T-cell (primary cell): Measurements from ENCODE around the gene PRKCI. TPM values are rescaled to one million over a fixed set of nuclear protein-coding genes. Genes with fewer than 3 reads are reported as not detected.
A peak's percentile ranks its signal among the peaks of the same experiment; 100 is the strongest.
"Not testable (repeated sequence)": the region's sequence is repeated elsewhere in the genome, so short reads cannot be mapped to it uniquely, and the experiment has no call there.

Experiments used
- ATAC-seq, 4 experiments: fragments of 200-7000 bp in 3 of 4; fragments of 150-1000 bp in 1 of 4; cut with Tn5 transposase; replicated peaks in 1 of 4; 1 replicate in 3 of 4; 2 replicates in 1 of 4; pipeline ENCODE4 v1.10.0; 2021; ENCODE audit warnings: moderate library complexity in 3 of 4, mild to moderate bottlenecking in 2 of 4, moderate number of reproducible peaks in 1 of 4
- CTCF ChIA-PET, 2 donors: fragments of 300-600 bp; sonication (Branson Sonifier 250); formaldehyde crosslinking; loops; one replicate each; lab custom pipeline; 2022; ENCODE audit warnings: antibody characterized with exemption in 2 of 2; lab: Charles Lee
- POLR2A ChIA-PET, 2 donors: fragments of 300-600 bp; sonication (Branson Sonifier 250); formaldehyde crosslinking; loops; one replicate each; lab custom pipeline; 2022; ENCODE audit warnings: antibody characterized with exemption in 2 of 2; lab: Charles Lee
- DNase-seq, 35 experiments: peaks; one replicate each; pipeline versions ENCODE4 v3.0.0 to v3.0.0-alpha.2; 2013 to 2023
- H3K27ac ChIP-seq: one replicate; pipeline ENCODE4 v1.5.1; 2013; ENCODE audit warnings: low read length
- H3K27me3 ChIP-seq, 2 experiments: replicated peaks in 1 of 2; 1 replicate in 1 of 2; 2 replicates in 1 of 2; pipeline versions ENCODE4 v1.6.1 to v1.7.0; 2013; ENCODE audit warnings: low read length in 1 of 2, mixed read lengths in 1 of 2; ENCODE audit not compliant: control insufficient read depth in 2 of 2, insufficient read depth in 2 of 2; ENCODE audit errors: extremely low read depth in 1 of 2
- H3K36me3 ChIP-seq, 2 donors: 1 replicate in 1 of 2; 2 replicates in 1 of 2; pipeline versions ENCODE4 v1.6.1 to v1.7.0; 2013; ENCODE audit warnings: low read length in 1 of 2; ENCODE audit not compliant: control insufficient read depth in 2 of 2, insufficient read depth in 1 of 2; ENCODE audit errors: extremely low read depth in 1 of 2
- H3K4me1 ChIP-seq, 2 experiments: 1 replicate in 1 of 2; 2 replicates in 1 of 2; pipeline versions ENCODE4 v1.6.1 to v1.7.0; 2013; ENCODE audit warnings: low read length in 2 of 2, mixed read lengths in 1 of 2; ENCODE audit not compliant: insufficient read depth in 2 of 2, control insufficient read depth in 1 of 2; ENCODE audit errors: extremely low read depth in 1 of 2
- H3K4me3 ChIP-seq, 2 donors: 1 replicate in 1 of 2; 2 replicates in 1 of 2; pipeline versions ENCODE4 v1.5.1 to v1.7.0; 2013; ENCODE audit warnings: mild to moderate bottlenecking in 2 of 2, low read length in 1 of 2, moderate library complexity in 1 of 2; ENCODE audit not compliant: control insufficient read depth in 1 of 2; ENCODE audit errors: extremely low read depth in 1 of 2
- H3K9me3 ChIP-seq: 2 replicates; pipeline ENCODE4 v1.7.0; 2013
- H3K27ac Mint-ChIP-seq, 2 donors: one replicate each; pipeline ENCODE4 v1.8.0; 2020 to 2021; ENCODE audit warnings: mild to moderate bottlenecking in 2 of 2, mixed read lengths in 2 of 2
- H3K27me3 Mint-ChIP-seq, 2 donors: one replicate each; pipeline ENCODE4 v1.8.0; 2021 to 2022; ENCODE audit warnings: mixed read lengths in 2 of 2
- H3K36me3 Mint-ChIP-seq: one replicate; pipeline ENCODE4 v1.8.0; 2021; ENCODE audit warnings: mixed read lengths
- H3K4me1 Mint-ChIP-seq, 3 donors: one replicate each; pipeline ENCODE4 v1.8.0; 2020 to 2022; ENCODE audit warnings: mixed read lengths in 3 of 3, mild to moderate bottlenecking in 1 of 3
- H3K4me3 Mint-ChIP-seq, 3 donors: one replicate each; pipeline ENCODE4 v1.8.0; 2020 to 2022; ENCODE audit warnings: mild to moderate bottlenecking in 3 of 3, mixed read lengths in 3 of 3, moderate library complexity in 3 of 3
- H3K9me3 Mint-ChIP-seq, 3 donors: one replicate each; pipeline ENCODE4 v1.8.0; 2020 to 2022; ENCODE audit warnings: mixed read lengths in 3 of 3
- WGBS: methylation state at CpG from one replicate; pipeline ENCODE4 v1.1.5; 2013; ENCODE audit warnings: missing lambda C conversion rate; ENCODE audit not compliant: insufficient coverage; 5-methylcytosine and 5-hydroxymethylcytosine counted together
- total RNA-seq, 35 experiments: library from RNA in 6 of 35; stranded (reverse) in 6 of 35; fragments of 120-200 nt in 1 of 35; gene quantifications; one replicate each; pipeline versions ENCODE4 v1.2.1 to v1.2.4 and lab custom pipeline; 2013 to 2026

The PRKCI gene
- total RNA-seq, 5 donors from 2014 or later (not counting 1 experiment from before 2014, with no cell fraction given): 17.1 to 26.3 (median 23.9) TPM

- H3K4me1 ChIP-seq, H3K9me3 ChIP-seq, H3K27me3 Mint-ChIP-seq, H3K4me3 Mint-ChIP-seq, H3K9me3 Mint-ChIP-seq, ATAC-seq, H3K27ac Mint-ChIP-seq, CTCF ChIA-PET, DNase-seq, POLR2A ChIA-PET, H3K27ac ChIP-seq, H3K36me3 ChIP-seq, H3K4me1 Mint-ChIP-seq, H3K27me3 ChIP-seq, H3K36me3 Mint-ChIP-seq, H3K4me3 ChIP-seq: not testable (repeated sequence)
- 87% methylated on average over 3 of the region's 6 CpGs for WGBS
Observed at GRCh38 chr3:170343859-170344258, 121.6 kb downstream of the PRKCI start.

GRCh38 chr3:170344971-170345370, 122.7 kb downstream of the PRKCI start:
- WGBS: 40% methylated on average over 1 of the region's 4 CpGs

DNA sequence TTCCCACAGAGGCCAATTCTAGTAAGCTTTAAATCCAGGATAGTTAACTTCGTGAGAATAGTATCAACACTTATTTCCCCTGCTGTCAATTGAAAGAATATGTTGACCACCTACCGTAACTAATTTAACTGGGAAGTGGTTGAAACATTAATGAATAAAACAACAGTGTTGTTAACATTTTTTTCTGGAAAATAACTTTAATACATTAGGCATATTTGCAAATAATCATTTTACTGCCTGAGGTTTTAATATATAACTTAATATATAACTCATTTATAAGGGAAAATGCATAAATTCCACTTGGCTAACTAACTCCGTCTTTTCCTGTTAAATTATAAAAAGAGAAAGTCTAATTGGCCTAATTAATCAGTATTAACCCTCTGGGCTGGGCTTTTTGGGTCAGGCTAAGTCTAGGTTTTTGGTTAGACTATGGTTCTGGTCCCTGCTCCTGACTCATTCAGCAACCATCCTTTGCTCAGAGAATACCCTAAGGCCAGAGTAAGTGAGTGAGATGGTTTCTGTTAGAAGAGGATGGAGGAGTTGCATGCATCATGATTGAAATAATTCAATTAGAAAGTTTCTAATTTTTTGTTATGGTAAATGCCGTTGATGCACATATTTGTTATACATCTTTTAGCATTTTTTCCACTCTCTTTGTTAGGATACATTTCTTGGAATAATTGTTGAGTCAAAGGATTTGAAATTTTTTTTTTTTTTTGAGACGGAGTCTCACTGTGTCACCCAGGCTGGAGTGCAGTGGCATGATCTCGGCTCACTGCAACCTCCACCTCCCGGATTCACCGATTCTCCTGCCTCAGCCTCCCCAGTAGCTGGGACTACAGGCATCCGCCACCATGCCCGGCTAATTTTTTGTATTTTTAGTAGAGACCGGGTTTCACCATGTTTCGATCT, 124.5 kb downstream of the PRKCI start:
- ChIA-PET CTCF (no interaction called here), POLR2A (interaction anchor here (0.6 to 0.7 kb wide), 2 partner anchors 29 to 352 kb away, joined by 3 to 7 read pairs; no protein-coding TSS in a partner anchor)
- 99% methylated on average over 5 of the region's 12 CpGs for WGBS
- peaks cover 0 to 10% (median 6%) of the 10 kb centered on the region in 3 donors for H3K4me1 Mint-ChIP-seq
- no peaks in the 10 kb centered on the region for H3K27me3 Mint-ChIP-seq
- H3K4me1 ChIP-seq: no peaks in the 10 kb centered on the region
- no peaks in the 10 kb centered on the region for H3K9me3 ChIP-seq
- H3K36me3 Mint-ChIP-seq: no peaks in the 10 kb centered on the region
- no peaks in the 10 kb centered on the region for H3K36me3 ChIP-seq
- no peaks in the 10 kb centered on the region for H3K9me3 Mint-ChIP-seq
- DNase-seq (no peak), ATAC-seq (no peak)
- no peak overlapping the region for H3K27ac ChIP-seq
- H3K27me3 ChIP-seq: peaks cover 0 to 4% of the 10 kb centered on the region in 2 experiments
- H3K27ac Mint-ChIP-seq: no peak overlapping the region
- H3K4me3 ChIP-seq: no peak overlapping the region
- H3K4me3 Mint-ChIP-seq: no peak overlapping the region

More at GRCh38 chr3:170344971-170345370, 122.7 kb downstream of the PRKCI start:
- H3K4me3 ChIP-seq: no peak overlapping the region
- Mint-ChIP-seq H3K36me3 (no peaks in the 10 kb centered on the region), H3K27ac (peak overlapping the region in 1 of 2 donors; percentile 66), H3K4me3 (no peak overlapping the region), H3K9me3 (no peaks in the 10 kb centered on the region), H3K27me3 (no peaks in the 10 kb centered on the region), H3K4me1 (peaks cover 0 to 6% (median 4%) of the 10 kb centered on the region in 3 donors)
- H3K9me3 ChIP-seq: no peaks in the 10 kb centered on the region
- ATAC-seq (no peak), DNase-seq (no peak)
- POLR2A ChIA-PET: no interaction called here
- peaks cover 0 to 6% of the 10 kb centered on the region in 2 experiments for H3K27me3 ChIP-seq
- CTCF ChIA-PET: interaction anchor here (0.7 to 0.9 kb wide), 2 partner anchors 8 to 69 kb away, joined by 4 read pairs; no protein-coding TSS in a partner anchor
- no peaks in the 10 kb centered on the region for H3K36me3 ChIP-seq
- H3K4me1 ChIP-seq: no peaks in the 10 kb centered on the region
- no peak overlapping the region for H3K27ac ChIP-seq

GRCh38 chr3:170350515-170351413, 128.5 kb downstream of the PRKCI start:
- no peaks in the 10 kb centered on the region for H3K27me3 Mint-ChIP-seq
- H3K4me3 Mint-ChIP-seq: no peak overlapping the region

DNA sequence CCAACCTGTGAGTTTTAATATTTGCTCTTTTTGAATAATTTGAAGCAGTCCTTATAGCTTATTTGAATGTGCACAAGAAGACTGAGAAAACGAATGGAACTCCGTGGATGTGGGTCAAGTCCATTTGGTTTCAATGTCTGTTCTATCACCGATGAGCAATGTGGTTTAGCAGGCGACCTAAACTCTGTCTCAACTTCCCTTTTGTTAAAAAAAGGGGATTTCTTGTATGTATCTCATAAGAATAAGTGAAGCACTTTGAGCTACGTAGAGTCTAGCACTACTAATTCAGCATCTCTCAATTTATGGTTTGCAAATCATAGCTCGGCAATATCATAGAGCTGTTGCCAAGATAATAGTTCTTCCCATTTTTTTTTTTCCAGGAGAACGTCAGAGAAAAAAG, 130.7 kb downstream of the PRKCI start:
- no CpG with 5 or more reads among the region's 7 CpGs for WGBS
- Mint-ChIP-seq H3K9me3 (no peaks in the 10 kb centered on the region), H3K27ac (peak overlapping the region in 1 of 2 donors; percentile 23), H3K36me3 (no peaks in the 10 kb centered on the region), H3K4me1 (peaks cover 21 to 42% (median 22%) of the 10 kb centered on the region in 3 donors), H3K27me3 (no peaks in the 10 kb centered on the region), H3K4me3 (no peak overlapping the region)
- Histone ChIP-seq H3K27me3 (no peaks in the 10 kb centered on the region), H3K36me3 (no peaks in the 10 kb centered on the region), H3K9me3 (no peaks in the 10 kb centered on the region), H3K4me3 (no peak overlapping the region), H3K4me1 (peaks cover 9 to 10% of the 10 kb centered on the region in 2 experiments), H3K27ac (no peak overlapping the region)
- ChIA-PET CTCF (interaction anchor here (0.6 to 1.2 kb wide), 3 partner anchors 9 to 60 kb away, joined by 3 to 4 read pairs (median 4); no protein-coding TSS in a partner anchor), POLR2A (interaction anchor here in 1 of 2 donors (0.6 to 0.9 kb wide), 2 partner anchors 13 to 31 kb away, joined by 5 to 9 read pairs; no protein-coding TSS in a partner anchor)
- DNase-seq (peak in 1 of 35 experiments; percentile 29), ATAC-seq (no peak)

More at GRCh38 chr3:170350515-170351413, 128.5 kb downstream of the PRKCI start:
- H3K27ac ChIP-seq: no peak overlapping the region
- ChIA-PET POLR2A (interaction anchor here in 1 of 2 donors (0.6 to 0.7 kb wide), 2 partner anchors 212 to 505 kb away, joined by 3 to 5 read pairs; no protein-coding TSS in a partner anchor), CTCF (no interaction called here)
- Mint-ChIP-seq H3K36me3 (no peaks in the 10 kb centered on the region), H3K27ac (no peak overlapping the region), H3K4me1 (peaks cover 14 to 33% (median 14%) of the 10 kb centered on the region in 3 donors), H3K9me3 (no peaks in the 10 kb centered on the region)
- H3K4me1 ChIP-seq: peaks cover 2 to 5% of the 10 kb centered on the region in 2 experiments
- no peak overlapping the region for H3K4me3 ChIP-seq
- WGBS: 92% methylated on average over 7 of the region's 8 CpGs
- no peaks in the 10 kb centered on the region for H3K27me3 ChIP-seq
- H3K36me3 ChIP-seq: no peaks in the 10 kb centered on the region
- DNase-seq: no peak
- no peaks in the 10 kb centered on the region for H3K9me3 ChIP-seq
- ATAC-seq: peak in 1 of 4 experiments; percentile 19
